ENCODE measurements around the gene UBE2G1.

The UBE2G1 gene

DNA sequence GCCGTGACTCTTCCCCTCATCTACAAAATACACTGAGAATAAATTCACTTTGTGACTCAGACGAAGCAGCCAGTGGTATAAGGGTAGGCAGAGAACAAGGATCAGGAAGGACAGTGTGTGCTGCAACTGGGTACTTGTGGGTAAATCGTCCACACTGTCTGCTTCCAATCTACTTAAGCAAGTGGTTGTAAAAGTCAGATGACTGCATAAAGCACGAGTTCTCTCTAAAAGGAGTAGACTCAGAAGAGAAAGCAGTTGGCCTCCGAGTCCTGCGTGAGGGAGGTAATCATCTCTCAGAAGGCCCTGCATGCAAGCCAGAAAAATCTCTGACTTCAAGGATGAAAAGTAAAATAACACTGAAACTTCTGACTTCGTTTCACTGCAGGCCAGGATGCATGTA lies 145.8 kb downstream of the UBE2G1 start:
- TF ChIP-seq TEAD4 (IDR thresholded peaks at IDR 0.05), result no peak
- TF ChIP-seq TAF1 (IDR thresholded peaks at IDR 0.05; ENCODE audit: low read depth), result no peak
- TF ChIP-seq YY1 (IDR thresholded peaks at IDR 0.05; ENCODE audit: low read depth), result no peak
- no peak for TF ChIP-seq USF1 (IDR thresholded peaks at IDR 0.05)
- no peak for TF ChIP-seq REST (IDR thresholded peaks at IDR 0.05; ENCODE audit: low read depth)
- no peak for TF ChIP-seq NFIC (IDR thresholded peaks at IDR 0.05)
- TF ChIP-seq CEBPB (IDR thresholded peaks at IDR 0.05), result no peak
- TF ChIP-seq, protein P1, sequence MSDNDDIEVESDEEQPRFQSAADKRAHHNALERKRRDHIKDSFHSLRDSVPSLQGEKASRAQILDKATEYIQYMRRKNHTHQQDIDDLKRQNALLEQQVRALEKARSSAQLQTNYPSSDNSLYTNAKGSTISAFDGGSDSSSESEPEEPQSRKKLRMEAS (IDR thresholded peaks at IDR 0.05), result no peak
- TF ChIP-seq EGR1 (IDR thresholded peaks at IDR 0.05), result no peak
